Measurements from ENCODE around the gene CRYL1.

- TF ChIP-seq SIN3A (IDR thresholded peaks at IDR 0.05; ENCODE audit: borderline replicate concordance, insufficient read depth, low read length) (no peak), TAF1 (IDR thresholded peaks at IDR 0.05; ENCODE audit: borderline replicate concordance, insufficient read depth, low read length) (no peak), POLR2AphosphoS5 (IDR thresholded peaks at IDR 0.05; ENCODE audit: low read depth, low read length) (no peak)
Observed at GRCh38 chr13:20405691-20406090, 120.0 kb downstream of the CRYL1 start.
